ENCODE data around the gene IP6K2. TPM values are rescaled to one million over a fixed set of nuclear protein-coding genes. Genes with fewer than 3 reads are reported as not detected.

The IP6K2 gene
- total and polyA plus RNA-seq, 2 of the 8 experiments (the other 6 are each of a cell fraction or from before 2014, with no cell fraction given): 95.8 to 144 TPM

GRCh38 chr3:48652923-48653715 lies 63.9 kb downstream of the IP6K2 start:
- no peak overlapping the region for H3K56ac ChIP-seq (replicated peaks; ENCODE audit: insufficient read length, low read depth, low read length)
- no peak overlapping the region for H3K4me2 ChIP-seq (ENCODE audit: insufficient read depth in 1 of 2, low read depth in 2 of 2, low read length in 2 of 2)
- no peak overlapping the region for H4K5ac ChIP-seq (ENCODE audit: insufficient read length, low read depth, low read length)
- H3K9me3 ChIP-seq (ENCODE audit: insufficient read depth in 2 of 2, low read depth in 1 of 2, low read length in 1 of 2): no peaks in the 10 kb centered on the region
- H3K23me2 ChIP-seq (ENCODE audit: low read depth, low read length): peaks cover 11% of the 10 kb centered on the region; the same call in 1 of the 2 replicates
- H4K20me1 ChIP-seq (replicated peaks in 1 of 2; ENCODE audit: control insufficient read depth in 1 of 2, insufficient read depth in 2 of 2, low read length in 2 of 2): peaks cover 0 to 24% of the 10 kb centered on the region in 2 experiments
- H3K4me3 ChIP-seq (ENCODE audit: extremely low read depth in 1 of 4, insufficient read depth in 2 of 4, low read depth in 3 of 4, low read length in 4 of 4): no peak overlapping the region
- H2AK5ac ChIP-seq (ENCODE audit: low read depth, low read length): no peak overlapping the region
- no peak overlapping the region for H2BK5ac ChIP-seq (ENCODE audit: low read depth, low read length)
- no peak for TF ChIP-seq JUN (IDR thresholded peaks at IDR 0.05; ENCODE audit: low read depth, low read length)
- no peak for TF ChIP-seq SP2 (IDR thresholded peaks at IDR 0.05; ENCODE audit: low read length)
- no peak overlapping the region for H3K18ac ChIP-seq (ENCODE audit: extremely low read depth, low read length)
- no peak overlapping the region for H2BK120ac ChIP-seq (replicated peaks; ENCODE audit: low read depth, low read length)
- WGBS, 2 experiments (ENCODE audit: extremely low coverage in 1 of 2, insufficient coverage in 1 of 2, insufficient read length in 1 of 2, insufficient replicate concordance in 2 of 2, low coverage in 1 of 2, low lambda C conversion rate in 2 of 2, missing lambda C conversion rate in 1 of 2): 91% methylated on average over 15 of the region's 15 CpGs; no CpG with 5 or more reads in 1 of the 2 experiments
- ChIA-PET CTCF (ENCODE audit: partially characterized antibody) (interaction anchor here (1.1 to 2.6 kb wide), 5 partner anchors 10 to 31 kb away, joined by 4 to 11 read pairs (median 4); partner anchors contain the start of genes CELSR3 and SLC26A6), POLR2A (ENCODE audit: partially characterized antibody) (interaction anchor here (0.9 to 10.5 kb wide), 9 partner anchors 8 to 71 kb away, joined by 3 to 111 read pairs (median 5); partner anchors contain the start of genes CELSR3, IP6K2, SLC26A6 and UQCRC1)
- H3K9ac ChIP-seq (replicated peaks in 1 of 4; ENCODE audit: extremely low read depth in 1 of 4, low read depth in 3 of 4, low read length in 3 of 4): no peak overlapping the region
- H3K14ac ChIP-seq (ENCODE audit: insufficient read length): no peak overlapping the region
- peaks cover 0 to 17% (median 5%) of the 10 kb centered on the region in 4 experiments; a peak in 5 of 8 replicates for H3K36me3 ChIP-seq (ENCODE audit: control insufficient read depth in 2 of 4, insufficient read depth in 4 of 4, low read length in 3 of 4)
- H3K4ac ChIP-seq (replicated peaks; ENCODE audit: insufficient read length, low read depth, low read length): no peak overlapping the region
- H3K27ac ChIP-seq (ENCODE audit: low read depth, low read length): no peak overlapping the region
- H3K4me1 ChIP-seq (replicated peaks in 1 of 4; ENCODE audit: control insufficient read depth in 3 of 4, insufficient read depth in 4 of 4, low read length in 3 of 4): peaks cover 0 to 16% (median 15%) of the 10 kb centered on the region in 4 experiments; a peak in 6 of 7 replicates
- no peak overlapping the region for H4K91ac ChIP-seq (replicated peaks; ENCODE audit: insufficient read length, low read length)
- H3K27me3 ChIP-seq (replicated peaks in 1 of 4; ENCODE audit: control insufficient read depth in 3 of 4, extremely low read depth in 1 of 4, insufficient read depth in 3 of 4, low read length in 3 of 4): peaks cover 0 to 5% (median 3%) of the 10 kb centered on the region in 4 experiments; a peak in 3 of 7 replicates
- no peak overlapping the region for H3K23ac ChIP-seq (ENCODE audit: insufficient read length)
- no peak overlapping the region for H2BK15ac ChIP-seq (ENCODE audit: low read length)
- H2BK12ac ChIP-seq (ENCODE audit: low read depth, low read length): no peak overlapping the region
- H3K79me1 ChIP-seq (ENCODE audit: low read depth, low read length): no peaks in the 10 kb centered on the region; the same call in 1 of the 2 replicates
- no peak for FAIRE-seq
- H4K8ac ChIP-seq (ENCODE audit: extremely low read depth, insufficient read depth, low read length): no peak overlapping the region
- H2BK20ac ChIP-seq (ENCODE audit: low read length): no peak overlapping the region
- DNase-seq (ENCODE audit: low read depth in 1 of 2, low spot score in 2 of 2): no peak
- no peak overlapping the region for H2AFZ ChIP-seq (ENCODE audit: low read length)
- no peaks in the 10 kb centered on the region for H3K79me2 ChIP-seq (ENCODE audit: control insufficient read depth in 1 of 2, insufficient read depth in 2 of 2, low read length in 2 of 2)
